Ishikawa (cell line): ENCODE data around the gene CHCHD6.

Experiments
- EP300 ChIP-seq: IDR thresholded peaks from 2 replicates; pipeline ENCODE4 v1.6.1; 2012; ENCODE audit warnings: borderline replicate concordance
- NFIC ChIP-seq: IDR thresholded peaks from 2 replicates; pipeline ENCODE4 v1.6.1; 2012
- RAD21 ChIP-seq: IDR thresholded peaks from 2 replicates; pipeline ENCODE4 v1.6.1; 2012; ENCODE audit warnings: low read depth
- TEAD4 ChIP-seq: IDR thresholded peaks from 2 replicates; pipeline ENCODE4 v1.6.1; 2012
- TF ChIP-seq, protein P1 (sequence below): IDR thresholded peaks from 2 replicates; pipeline ENCODE4 v1.6.1; 2012

DNA sequence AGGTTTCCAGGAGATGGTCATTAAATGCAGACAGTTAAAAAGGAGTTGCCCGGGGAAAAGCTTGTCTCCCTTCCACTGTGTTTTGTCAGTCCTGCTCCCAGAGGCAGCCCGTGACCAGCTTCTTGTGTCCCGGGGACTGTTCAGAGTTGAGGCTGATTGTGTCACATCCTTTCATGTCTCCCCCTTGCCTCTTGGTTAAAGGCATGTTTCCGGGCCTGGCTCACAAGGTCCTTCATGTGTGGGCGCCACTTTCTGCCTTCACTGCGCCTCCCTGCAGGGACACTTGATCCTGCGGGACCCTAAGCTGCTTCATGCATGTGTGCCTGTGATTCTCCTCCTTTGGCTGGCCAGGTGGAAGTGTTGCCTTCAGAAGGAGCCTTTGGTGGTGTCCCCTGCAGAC, 9.2 kb downstream of the CHCHD6 start:
- TF ChIP-seq NFIC (no peak), RAD21 (no peak), TEAD4 (no peak), EP300 (no peak)
- TF ChIP-seq, protein P1, sequence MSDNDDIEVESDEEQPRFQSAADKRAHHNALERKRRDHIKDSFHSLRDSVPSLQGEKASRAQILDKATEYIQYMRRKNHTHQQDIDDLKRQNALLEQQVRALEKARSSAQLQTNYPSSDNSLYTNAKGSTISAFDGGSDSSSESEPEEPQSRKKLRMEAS, result no peak
